Panc1 (cell line): ENCODE measurements around the gene NFIB. TPM values are rescaled to one million over a fixed set of nuclear protein-coding genes. Genes with fewer than 3 reads are reported as not detected.

Experiments
- ATAC-seq: fragments of 200-7000 bp; cut with Tn5 transposase; 2 replicates; pipeline ENCODE4 v1.9.1; 2020; ENCODE audit warnings: mild to moderate bottlenecking, moderate library complexity
- BruUV-seq: library from RNA; stranded (reverse); fragments of 400-500 nt; replicated peaks from 2 replicates; lab custom pipeline; 2021; lab: Mats Ljungman, UMichigan
- CTCF ChIA-PET: fragments of 300-600 bp; sonication (Branson Sonifier 250); formaldehyde crosslinking; loops from one replicate; lab custom pipeline; 2022; ENCODE audit warnings: antibody characterized with exemption; lab: Charles Lee
- POLR2A ChIA-PET: fragments of 300-600 bp; sonication (Branson Sonifier 250); formaldehyde crosslinking; loops from one replicate; lab custom pipeline; 2022; ENCODE audit warnings: antibody characterized with exemption; lab: Charles Lee
- DNase-seq: peaks from one replicate; pipeline ENCODE4 v3.0.0-alpha.2; 2010; ENCODE audit warnings: low read depth, low spot score
- H3K27ac ChIP-seq: 2 replicates; pipeline ENCODE4 v1.5.1; 2011; ENCODE audit warnings: mild to moderate bottlenecking, low read length, inconsistent platforms
- H3K27me3 ChIP-seq: fragments of 200-500 bp; sonication (Bioruptor generic); 2 replicates; pipeline ENCODE4 v1.6.0; 2014; ENCODE audit warnings: low read length, inconsistent platforms; ENCODE audit not compliant: control insufficient read depth, insufficient read depth
- H3K36me3 ChIP-seq: fragments of 200-500 bp; sonication (Bioruptor generic); 2 replicates; pipeline ENCODE4 v1.5.1; 2014; ENCODE audit warnings: inconsistent platforms, mild to moderate bottlenecking, low read length, moderate library complexity; ENCODE audit not compliant: control insufficient read depth, insufficient read depth
- H3K4me1 ChIP-seq: 2 replicates; pipeline ENCODE4 v1.5.1; 2011; ENCODE audit warnings: inconsistent platforms, mild to moderate bottlenecking, low read length, moderate library complexity; ENCODE audit not compliant: control insufficient read depth, insufficient read depth
- H3K4me3 ChIP-seq, 2 experiments: 2 replicates each; pipeline ENCODE4 v1.5.1; 2011 to 2012; ENCODE audit warnings: low read depth in 2 of 2, low read length in 2 of 2, mild to moderate bottlenecking in 2 of 2, inconsistent platforms in 1 of 2, moderate library complexity in 1 of 2
- H3K9me3 ChIP-seq: fragments of 200-500 bp; sonication (Bioruptor generic); 2 replicates; pipeline ENCODE4 v1.5.1; 2014; ENCODE audit warnings: low read depth, mild to moderate bottlenecking, inconsistent platforms, low read length, moderate library complexity; ENCODE audit not compliant: control insufficient read depth, insufficient read depth
- CTCF ChIP-seq: fragments of 450-650 bp; IDR thresholded peaks from 2 replicates; pipeline ENCODE4 v1.5.1; 2017; ENCODE audit warnings: mild to moderate bottlenecking
- POLR2AphosphoS5 ChIP-seq: IDR thresholded peaks from 2 replicates; pipeline ENCODE4 v1.6.1; 2012; ENCODE audit warnings: mild to moderate bottlenecking, low read depth, low read length, moderate library complexity
- SIN3A ChIP-seq: IDR thresholded peaks from 2 replicates; pipeline ENCODE4 v1.6.1; 2012; ENCODE audit warnings: low read depth, mild to moderate bottlenecking, low read length, moderate library complexity, borderline replicate concordance; ENCODE audit not compliant: insufficient read depth
- TCF7L2 ChIP-seq: IDR thresholded peaks from 2 replicates; pipeline ENCODE4 v1.6.1; 2011; ENCODE audit warnings: mild to moderate bottlenecking, low read depth, low read length, inconsistent platforms
- in situ Hi-C: cut with HindIII; loops from 2 replicates; pipeline ENCODE4 v1.10.0; 2016; ENCODE audit warnings: low sequenced_read_pairs, low pct_unique_long_range_greater_than_20kb
- intact Hi-C: fragments of 100-400 bp; cut with micrococcal nuclease; formaldehyde crosslinking; loops from one replicate; pipeline ENCODE4 v1.10.0; 2022; ENCODE audit not compliant: unreplicated experiment
- total RNA-seq: library from RNA; stranded (reverse); gene quantifications from one replicate; pipeline ENCODE4 v1.2.1, GENCODE V29; 2021; ENCODE audit not compliant: unreplicated experiment
- TF ChIP-seq, protein P1 (sequence below), 2 experiments: IDR thresholded peaks; 2 replicates each; pipeline ENCODE4 v1.6.1; 2011 to 2012; ENCODE audit warnings: low read depth in 2 of 2, control low read depth in 1 of 2, low read length in 1 of 2, mild to moderate bottlenecking in 1 of 2, moderate library complexity in 1 of 2; ENCODE audit not compliant: insufficient read depth in 1 of 2

The NFIB gene
- total RNA-seq, 1 experiment from 2014 or later: 26.7 TPM

- in situ Hi-C loops: no loop called here
- H3K4me3 ChIP-seq: peak overlapping the region in 1 of 2 experiments; percentile 52; a peak in 1 of 4 replicates
- BruUV-seq: no TSS peak
- TF ChIP-seq POLR2AphosphoS5 (no peak), CTCF (no peak), TCF7L2 (no peak), SIN3A (no peak)
- TF ChIP-seq, protein P1, sequence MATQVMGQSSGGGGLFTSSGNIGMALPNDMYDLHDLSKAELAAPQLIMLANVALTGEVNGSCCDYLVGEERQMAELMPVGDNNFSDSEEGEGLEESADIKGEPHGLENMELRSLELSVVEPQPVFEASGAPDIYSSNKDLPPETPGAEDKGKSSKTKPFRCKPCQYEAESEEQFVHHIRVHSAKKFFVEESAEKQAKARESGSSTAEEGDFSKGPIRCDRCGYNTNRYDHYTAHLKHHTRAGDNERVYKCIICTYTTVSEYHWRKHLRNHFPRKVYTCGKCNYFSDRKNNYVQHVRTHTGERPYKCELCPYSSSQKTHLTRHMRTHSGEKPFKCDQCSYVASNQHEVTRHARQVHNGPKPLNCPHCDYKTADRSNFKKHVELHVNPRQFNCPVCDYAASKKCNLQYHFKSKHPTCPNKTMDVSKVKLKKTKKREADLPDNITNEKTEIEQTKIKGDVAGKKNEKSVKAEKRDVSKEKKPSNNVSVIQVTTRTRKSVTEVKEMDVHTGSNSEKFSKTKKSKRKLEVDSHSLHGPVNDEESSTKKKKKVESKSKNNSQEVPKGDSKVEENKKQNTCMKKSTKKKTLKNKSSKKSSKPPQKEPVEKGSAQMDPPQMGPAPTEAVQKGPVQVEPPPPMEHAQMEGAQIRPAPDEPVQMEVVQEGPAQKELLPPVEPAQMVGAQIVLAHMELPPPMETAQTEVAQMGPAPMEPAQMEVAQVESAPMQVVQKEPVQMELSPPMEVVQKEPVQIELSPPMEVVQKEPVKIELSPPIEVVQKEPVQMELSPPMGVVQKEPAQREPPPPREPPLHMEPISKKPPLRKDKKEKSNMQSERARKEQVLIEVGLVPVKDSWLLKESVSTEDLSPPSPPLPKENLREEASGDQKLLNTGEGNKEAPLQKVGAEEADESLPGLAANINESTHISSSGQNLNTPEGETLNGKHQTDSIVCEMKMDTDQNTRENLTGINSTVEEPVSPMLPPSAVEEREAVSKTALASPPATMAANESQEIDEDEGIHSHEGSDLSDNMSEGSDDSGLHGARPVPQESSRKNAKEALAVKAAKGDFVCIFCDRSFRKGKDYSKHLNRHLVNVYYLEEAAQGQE (IDR thresholded peaks at IDR 0.05; ENCODE audit: insufficient read depth in 1 of 2, low read depth in 2 of 2, low read length in 1 of 2): no peak
- no peaks in the 10 kb centered on the region for H3K36me3 ChIP-seq
- no peaks in the 10 kb centered on the region for H3K4me1 ChIP-seq
- no peaks in the 10 kb centered on the region for H3K9me3 ChIP-seq
- CTCF ChIA-PET: interaction anchor here (0.7 kb wide), 1 partner anchor 608 kb away, joined by 3 read pairs; no protein-coding TSS in a partner anchor
- DNase-seq: no peak
- POLR2A ChIA-PET: no interaction called here
- no peak for ATAC-seq
- H3K27me3 ChIP-seq: no peaks in the 10 kb centered on the region
- no peak overlapping the region for H3K27ac ChIP-seq
- intact Hi-C loops: no loop called here
These were observed 35.2 kb upstream of the NFIB start for GRCh38 chr9:14349146-14349446.

GRCh38 chr9:14348373-14349145 is 34.6 kb upstream of the NFIB start:
- peak overlapping the region; percentile 35 to 52 for H3K4me3 ChIP-seq
- H3K27me3 ChIP-seq: no peaks in the 10 kb centered on the region
- ATAC-seq (peak; percentile 28; the same call in 1 of the 2 replicates), DNase-seq (no peak)
- intact Hi-C loops: no loop called here
- H3K9me3 ChIP-seq: no peaks in the 10 kb centered on the region
- in situ Hi-C loops: no loop called here
- no TSS peak for BruUV-seq
- no peaks in the 10 kb centered on the region for H3K36me3 ChIP-seq
- POLR2A ChIA-PET: no interaction called here
- CTCF ChIA-PET: no interaction called here
- H3K27ac ChIP-seq: no peak overlapping the region
- TF ChIP-seq SIN3A (no peak), TCF7L2 (peak; percentile 83)
- no peaks in the 10 kb centered on the region for H3K4me1 ChIP-seq

DNA sequence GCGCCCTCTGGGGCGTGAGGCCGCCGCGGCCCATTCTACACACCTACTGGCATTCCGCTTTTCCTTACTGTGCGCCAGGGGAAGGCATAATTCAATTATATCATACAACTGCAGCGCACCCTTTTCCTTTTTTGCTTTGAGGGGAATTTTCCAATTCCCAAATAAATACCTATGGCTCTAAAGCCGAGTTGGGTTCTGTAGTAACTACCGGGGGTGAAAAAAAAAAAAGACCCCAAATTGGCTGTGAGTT is 34.1 kb upstream of the NFIB start:
- ChIA-PET CTCF (no interaction called here), POLR2A (no interaction called here)
- DNase-seq (no peak), ATAC-seq (peak; percentile 79)
- H3K4me1 ChIP-seq: no peaks in the 10 kb centered on the region
- H3K4me3 ChIP-seq: peak overlapping the region; percentile 35 to 52
- intact Hi-C loops (no loop called here), in situ Hi-C loops (no loop called here)
- H3K9me3 ChIP-seq: no peaks in the 10 kb centered on the region
- H3K36me3 ChIP-seq: no peaks in the 10 kb centered on the region
- TF ChIP-seq TCF7L2 (no peak), CTCF (no peak), SIN3A (no peak), POLR2AphosphoS5 (no peak)
- TF ChIP-seq, protein P1 (IDR thresholded peaks at IDR 0.05; ENCODE audit: insufficient read depth in 1 of 2, low read depth in 2 of 2, low read length in 1 of 2): no peak
- no peak overlapping the region for H3K27ac ChIP-seq
- no peaks in the 10 kb centered on the region for H3K27me3 ChIP-seq
- BruUV-seq: no TSS peak
